Measurements from ENCODE around the gene NKG7. TPM values are rescaled to one million over a fixed set of nuclear protein-coding genes. Genes with fewer than 3 reads are reported as not detected.

NKG7 gene
- total RNA-seq, 2 donors from 2014 or later = not detected

DNA sequence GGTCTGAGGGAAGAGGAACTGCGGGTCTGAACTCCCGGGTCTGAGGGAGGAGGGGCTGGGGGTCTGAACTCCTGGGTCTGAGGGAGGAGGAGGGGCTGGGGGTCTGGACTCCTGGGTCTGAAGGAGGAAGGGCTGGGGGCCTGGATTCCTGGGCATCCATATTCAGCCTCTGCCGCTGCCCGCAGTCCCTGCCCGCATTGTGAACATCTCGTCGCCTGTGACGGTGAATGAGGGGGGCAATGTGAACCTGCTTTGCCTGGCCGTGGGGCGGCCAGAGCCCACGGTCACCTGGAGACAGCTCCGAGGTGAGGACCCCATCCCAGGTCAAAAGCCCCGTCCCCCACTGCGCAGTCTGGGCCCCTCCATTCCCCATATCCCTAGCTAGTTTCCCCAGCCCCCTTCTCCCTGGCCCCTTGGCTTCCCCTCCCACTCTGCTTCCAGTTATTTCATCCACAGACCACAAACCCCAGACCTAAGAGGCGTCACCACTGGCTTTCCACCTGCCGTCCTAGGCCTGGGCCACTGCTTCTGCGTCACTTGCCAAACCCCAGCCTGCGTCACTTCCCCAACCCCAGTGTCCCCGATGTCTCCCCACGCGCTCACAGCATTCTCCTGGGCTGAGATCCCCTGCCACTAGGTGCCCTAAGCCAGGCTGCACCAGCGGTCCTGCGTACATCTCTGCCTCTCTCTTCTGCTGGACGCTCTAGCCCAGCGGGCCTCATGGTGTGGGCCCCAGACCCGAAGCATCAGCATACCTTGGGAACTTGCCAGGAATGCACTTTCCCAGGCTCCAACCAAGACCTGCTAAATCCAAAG, 47.1 kb downstream of the NKG7 start:
- no peak overlapping the region for H3K4me3 ChIP-seq
- peaks cover 0 to 23% of the 10 kb centered on the region in 2 donors for H3K27me3 ChIP-seq
- H3K9me3 ChIP-seq = no peaks in the 10 kb centered on the region
- WGBS, 2 donors = 57 to 58% methylated on average over 23 to 26 of the region's 26 CpGs
- no peaks in the 10 kb centered on the region for H3K36me3 ChIP-seq (replicated peaks in 1 of 2; ENCODE audit: insufficient read depth in 1 of 2, low read depth in 2 of 2)
- H3K27ac ChIP-seq = no peak overlapping the region
- ATAC-seq = no peak
- H3K4me1 ChIP-seq = peaks cover 8% of the 10 kb centered on the region
- intact Hi-C loops (cut with DNase I) = no loop called here
- TF ChIP-seq POLR2A (IDR thresholded peaks at IDR 0.05) = no peak
- TF ChIP-seq, protein P1, sequence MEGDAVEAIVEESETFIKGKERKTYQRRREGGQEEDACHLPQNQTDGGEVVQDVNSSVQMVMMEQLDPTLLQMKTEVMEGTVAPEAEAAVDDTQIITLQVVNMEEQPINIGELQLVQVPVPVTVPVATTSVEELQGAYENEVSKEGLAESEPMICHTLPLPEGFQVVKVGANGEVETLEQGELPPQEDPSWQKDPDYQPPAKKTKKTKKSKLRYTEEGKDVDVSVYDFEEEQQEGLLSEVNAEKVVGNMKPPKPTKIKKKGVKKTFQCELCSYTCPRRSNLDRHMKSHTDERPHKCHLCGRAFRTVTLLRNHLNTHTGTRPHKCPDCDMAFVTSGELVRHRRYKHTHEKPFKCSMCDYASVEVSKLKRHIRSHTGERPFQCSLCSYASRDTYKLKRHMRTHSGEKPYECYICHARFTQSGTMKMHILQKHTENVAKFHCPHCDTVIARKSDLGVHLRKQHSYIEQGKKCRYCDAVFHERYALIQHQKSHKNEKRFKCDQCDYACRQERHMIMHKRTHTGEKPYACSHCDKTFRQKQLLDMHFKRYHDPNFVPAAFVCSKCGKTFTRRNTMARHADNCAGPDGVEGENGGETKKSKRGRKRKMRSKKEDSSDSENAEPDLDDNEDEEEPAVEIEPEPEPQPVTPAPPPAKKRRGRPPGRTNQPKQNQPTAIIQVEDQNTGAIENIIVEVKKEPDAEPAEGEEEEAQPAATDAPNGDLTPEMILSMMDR (IDR thresholded peaks at IDR 0.05) = no peak
- no peak for DNase-seq

DNA sequence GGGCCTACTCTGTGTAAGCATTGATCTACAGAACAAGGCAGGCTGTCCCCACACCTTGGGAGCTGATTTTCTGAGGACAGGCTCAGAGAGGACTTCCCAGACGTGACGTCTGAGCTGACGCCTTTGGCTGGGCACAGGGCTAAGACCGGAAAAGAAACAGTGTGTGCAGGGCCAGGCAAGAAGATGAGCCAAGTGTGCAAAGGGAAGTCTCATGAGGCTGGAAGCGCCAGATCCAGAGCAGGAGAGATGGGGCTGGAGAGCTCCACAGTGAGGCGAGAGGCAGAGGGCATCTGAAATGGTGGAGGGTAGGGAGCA, 48.3 kb downstream of the NKG7 start:
- no peak for ATAC-seq
- H3K4me3 ChIP-seq = no peak overlapping the region
- DNase-seq = no peak
- no peak overlapping the region for H3K27ac ChIP-seq
- H3K9me3 ChIP-seq = no peaks in the 10 kb centered on the region
- peaks cover 0 to 23% of the 10 kb centered on the region in 2 donors for H3K27me3 ChIP-seq
- no peaks in the 10 kb centered on the region for H3K36me3 ChIP-seq (replicated peaks in 1 of 2; ENCODE audit: insufficient read depth in 1 of 2, low read depth in 2 of 2)
- peaks cover 8% of the 10 kb centered on the region for H3K4me1 ChIP-seq
- WGBS, 2 donors = 42 to 64% methylated on average over 6 of the region's 6 CpGs
- TF ChIP-seq, protein P1 (IDR thresholded peaks at IDR 0.05) = no peak
- intact Hi-C loops (cut with DNase I) = no loop called here

DNA sequence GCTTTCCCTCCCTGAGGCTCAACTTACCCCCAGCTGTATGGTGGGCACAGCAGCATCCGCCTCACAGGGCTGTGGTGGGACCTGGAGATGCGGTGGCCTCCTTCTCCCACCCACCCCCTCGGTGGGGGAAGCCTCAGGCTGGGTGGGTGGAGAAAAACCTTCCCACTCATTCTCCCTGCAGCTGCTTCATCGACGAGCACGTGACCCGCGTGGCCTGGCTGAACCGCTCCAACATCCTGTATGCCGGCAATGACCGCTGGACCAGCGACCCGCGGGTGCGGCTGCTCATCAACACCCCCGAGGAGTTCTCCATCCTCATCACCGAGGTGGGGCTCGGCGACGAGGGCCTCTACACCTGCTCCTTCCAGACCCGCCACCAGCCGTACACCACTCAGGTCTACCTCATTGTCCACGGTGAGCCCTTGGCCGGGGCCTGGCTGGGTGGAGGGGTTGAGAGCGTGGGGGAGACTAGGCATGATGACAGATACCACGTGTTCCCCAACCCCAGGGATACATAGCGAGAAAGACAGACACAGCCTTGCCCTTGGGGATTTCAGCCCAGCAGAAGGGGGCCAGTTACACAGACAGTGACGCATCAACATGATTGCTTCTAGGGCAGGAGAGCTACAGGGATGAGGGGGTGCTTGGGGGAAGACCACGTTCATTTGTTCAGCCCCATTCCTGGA, 48.8 kb downstream of the NKG7 start:
- no peak for ATAC-seq
- Histone ChIP-seq H3K4me1 (peaks cover 8% of the 10 kb centered on the region), H3K27ac (no peak overlapping the region), H3K4me3 (no peak overlapping the region), H3K36me3 (replicated peaks in 1 of 2; ENCODE audit: insufficient read depth in 1 of 2, low read depth in 2 of 2) (no peaks in the 10 kb centered on the region), H3K27me3 (peaks cover 0 to 23% of the 10 kb centered on the region in 2 donors), H3K9me3 (no peaks in the 10 kb centered on the region)
- no peak for DNase-seq
- 66 to 68% methylated on average over 29 of the region's 29 CpGs for WGBS, 2 donors
- intact Hi-C loops (cut with DNase I) = no loop called here
- TF ChIP-seq POLR2A (IDR thresholded peaks at IDR 0.05) = no peak

DNA sequence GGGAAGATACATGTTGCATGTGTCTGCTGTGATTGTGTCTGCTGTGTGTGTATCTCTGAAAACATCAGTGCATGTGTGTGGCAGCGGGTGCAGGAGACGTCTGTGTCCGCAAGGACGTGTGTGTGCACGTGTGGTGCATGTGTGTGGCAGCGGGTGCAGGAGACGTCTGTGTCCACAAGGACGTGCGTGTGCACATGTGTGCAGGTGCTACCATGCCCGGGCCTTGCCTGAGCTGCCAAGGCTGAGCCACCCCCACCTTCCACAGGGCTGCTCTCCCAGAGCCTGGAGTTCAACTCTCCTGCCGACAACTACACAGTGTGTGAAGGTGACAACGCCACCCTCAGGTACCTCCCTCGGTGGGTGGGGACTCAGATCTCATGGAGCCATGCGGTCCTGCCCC, 50.7 kb downstream of the NKG7 start:
- Histone ChIP-seq H3K36me3 (replicated peaks in 1 of 2; ENCODE audit: insufficient read depth in 1 of 2, low read depth in 2 of 2) (no peaks in the 10 kb centered on the region), H3K4me1 (no peaks in the 10 kb centered on the region), H3K27me3 (peaks cover 0 to 8% of the 10 kb centered on the region in 2 donors), H3K27ac (no peak overlapping the region), H3K4me3 (no peak overlapping the region), H3K9me3 (no peaks in the 10 kb centered on the region)
- TF ChIP-seq, protein P1 (IDR thresholded peaks at IDR 0.05) = no peak
- no peak for TF ChIP-seq POLR2A (IDR thresholded peaks at IDR 0.05)
- DNase-seq (no peak), ATAC-seq (no peak)
- intact Hi-C loops (cut with DNase I) = no loop called here
- 20 to 44% methylated on average over 1 to 14 of the region's 14 CpGs for WGBS, 2 donors

Other genes starting within 250 kb of the NKG7 start
- 1 to 10 TPM in 1 of 2 donors, under 1 TPM in 1; 0.33 to 1.3 TPM for gene SIGLEC9, start 247.7 kb downstream of the NKG7 start, total RNA-seq
- gene SIGLEC7, start 230.4 kb downstream of the NKG7 start, total RNA-seq = not detected
- gene CD33, start 147.6 kb downstream of the NKG7 start, total RNA-seq = 1 to 10 TPM; 1.3 TPM
- gene SIGLECL1, start 121.6 kb downstream of the NKG7 start, total RNA-seq = not detected
- not detected for gene IGLON5, start 61.0 kb downstream of the NKG7 start, total RNA-seq
- 1 to 10 TPM in 1 of 2 donors, under 1 TPM in 1; 0.78 to 1.3 TPM for gene VSIG10L, start 30.5 kb downstream of the NKG7 start, total RNA-seq
- 10 to 100 TPM; 58.7 to 61.5 TPM for gene ETFB, start 6.3 kb downstream of the NKG7 start, total RNA-seq
- not detected for gene CLDND2, start 3.7 kb downstream of the NKG7 start, total RNA-seq
- not detected for gene LIM2, start 15.3 kb upstream of the NKG7 start, total RNA-seq
- gene C19orf84, start 17.9 kb upstream of the NKG7 start, total RNA-seq = not detected
- 1 to 10 TPM; 2.0 to 3.9 TPM for gene SIGLEC10, start 45.0 kb upstream of the NKG7 start, total RNA-seq
- under 1 TPM in 1 of 2 donors, not detected in 1; 0.52 TPM for gene SIGLEC8, start 85.8 kb upstream of the NKG7 start, total RNA-seq
- not detected for gene CEACAM18, start 105.9 kb upstream of the NKG7 start, total RNA-seq
- not detected for gene SIGLEC12, start 129.1 kb upstream of the NKG7 start, total RNA-seq
- under 1 TPM in 1 of 2 donors, not detected in 1; 0.26 TPM for gene SIGLEC6, start 159.0 kb upstream of the NKG7 start, total RNA-seq
- gene ZNF175, start 198.6 kb upstream of the NKG7 start, total RNA-seq = 1 to 10 TPM; 4.3 to 5.2 TPM

Measured in body of pancreas (tissue), 4 donors.